ENCODE results near the gene UNG.

UNG gene

GRCh38 chr12:109098651-109099050 is 1.3 kb downstream of the UNG start:
- H3K4me3 ChIP-seq (ENCODE audit: low read length) = peak overlapping the region; percentile 76
- no peak for TF ChIP-seq CTCF (IDR thresholded peaks at IDR 0.05; ENCODE audit: insufficient read depth, low read depth, low read length, missing control alignments)
- DNase-seq (ENCODE audit: low read depth) = peak; percentile 16

GRCh38 chr12:109099431-109100020 is 2.1 kb downstream of the UNG start:
- H3K4me3 ChIP-seq (ENCODE audit: low read length) = no peak overlapping the region
- DNase-seq (ENCODE audit: low read depth) = no peak
- TF ChIP-seq CTCF (IDR thresholded peaks at IDR 0.05; ENCODE audit: insufficient read depth, low read depth, low read length, missing control alignments) = no peak

- no peak for DNase-seq (ENCODE audit: low read depth)
- no peak overlapping the region for H3K4me3 ChIP-seq (ENCODE audit: low read length)
- no peak for TF ChIP-seq CTCF (IDR thresholded peaks at IDR 0.05; ENCODE audit: insufficient read depth, low read depth, low read length, missing control alignments)
Measured at GRCh38 chr12:109100741-109101140, 3.3 kb downstream of the UNG start.

GRCh38 chr12:109102491-109102890 is 5.1 kb downstream of the UNG start:
- TF ChIP-seq CTCF (IDR thresholded peaks at IDR 0.05; ENCODE audit: insufficient read depth, low read depth, low read length, missing control alignments) = no peak
- DNase-seq (ENCODE audit: low read depth) = no peak
- H3K4me3 ChIP-seq (ENCODE audit: low read length) = no peak overlapping the region

GRCh38 chr12:109105176-109105575 is 7.8 kb downstream of the UNG start:
- TF ChIP-seq CTCF (IDR thresholded peaks at IDR 0.05; ENCODE audit: insufficient read depth, low read depth, low read length, missing control alignments) = no peak
- no peak for DNase-seq (ENCODE audit: low read depth)
- H3K4me3 ChIP-seq (ENCODE audit: low read length) = no peak overlapping the region

GRCh38 chr12:109109746-109110350 is 12.5 kb downstream of the UNG start:
- no peak for DNase-seq (ENCODE audit: low read depth)
- no peak overlapping the region for H3K4me3 ChIP-seq (ENCODE audit: low read length)
- TF ChIP-seq CTCF (IDR thresholded peaks at IDR 0.05; ENCODE audit: insufficient read depth, low read depth, low read length, missing control alignments) = no peak

- H3K4me3 ChIP-seq (ENCODE audit: low read length) = peak overlapping the region; percentile 53
- peak; percentile 68 for DNase-seq (ENCODE audit: low read depth)
- no peak for TF ChIP-seq CTCF (IDR thresholded peaks at IDR 0.05; ENCODE audit: insufficient read depth, low read depth, low read length, missing control alignments)
Measured at GRCh38 chr12:109110988-109111495, 13.6 kb downstream of the UNG start.

All from epithelial cell of esophagus (primary cell).